Bone marrow (tissue), 2 donors: ENCODE measurements around the gene DELE1.
A peak's percentile ranks its signal among the peaks of the same experiment; 100 is the strongest.

Experiments
- DNase-seq, 2 donors: peaks; one replicate each; lab custom pipeline; 2025; lab: John Stamatoyannopoulos, UW

The DELE1 gene

GRCh38 chr5:141957367-141957996 is 33.8 kb downstream of the DELE1 start:
- DNase-seq = no peak

- DNase-seq = peak in 1 of 2 donors; percentile 25
Observed at GRCh38 chr5:141958113-141958512, 34.4 kb downstream of the DELE1 start, which contains the start of gene PCDH12. TSS of gene PCDH12 (minus strand) at chr5:141958202. CDS start at chr5:141957851, 351 bp downstream.

GRCh38 chr5:141958546-141959172 is 35.0 kb downstream of the DELE1 start:
- DNase-seq = peak in 1 of 2 donors; percentile 20

- DNase-seq = no peak
Observed at GRCh38 chr5:141960018-141960417, 36.3 kb downstream of the DELE1 start.

- DNase-seq = peak; percentile 69 to 90
Observed at GRCh38 chr5:141960449-141961323, 37.0 kb downstream of the DELE1 start.

GRCh38 chr5:141961466-141961865 is 37.8 kb downstream of the DELE1 start:
- DNase-seq = no peak

GRCh38 chr5:141963701-141964100 is 40.0 kb downstream of the DELE1 start:
- no peak for DNase-seq

GRCh38 chr5:141965071-141965470 is 41.4 kb downstream of the DELE1 start:
- DNase-seq = no peak

- DNase-seq = no peak
Observed at GRCh38 chr5:141966275-141966962, 42.7 kb downstream of the DELE1 start.

- no peak for DNase-seq
Observed at GRCh38 chr5:141966963-141967333, 43.3 kb downstream of the DELE1 start.

- DNase-seq = peak; percentile 83 to 93
Observed at GRCh38 chr5:141968914-141969608, 45.4 kb downstream of the DELE1 start, which contains the start of gene RNF14. TSS of gene RNF14 (plus strand) at chr5:141969105. CDS start at chr5:141973589, 4,484 bp downstream.

GRCh38 chr5:141969783-141970771 is 46.4 kb downstream of the DELE1 start:
- DNase-seq = peak in 1 of 2 donors; percentile 35

- DNase-seq = no peak
Observed at GRCh38 chr5:141973871-141974595, 50.4 kb downstream of the DELE1 start.

- DNase-seq = no peak
Observed at GRCh38 chr5:141976176-141976575, 52.5 kb downstream of the DELE1 start.

- no peak for DNase-seq
Observed at GRCh38 chr5:141978389-141978788, 54.7 kb downstream of the DELE1 start.

- no peak for DNase-seq
Observed at GRCh38 chr5:141982626-141983025, 59.0 kb downstream of the DELE1 start.

GRCh38 chr5:141986072-141986471 is 62.4 kb downstream of the DELE1 start:
- DNase-seq = no peak

GRCh38 chr5:141989720-141990119 is 66.0 kb downstream of the DELE1 start:
- no peak for DNase-seq
